Keratinocyte (primary cell): ENCODE measurements around the gene ARHGAP40. TPM values are rescaled to one million over a fixed set of nuclear protein-coding genes. Genes with fewer than 3 reads are reported as not detected.

Experiments
- DNase-seq: peaks from one replicate; pipeline ENCODE4 v3.0.0-alpha.2; 2011; ENCODE audit warnings: low read depth, missing footprints, low spot score
- FAIRE-seq: peaks from 2 replicates; lab custom pipeline; 2011; peaks lifted over from hg19 to GRCh38; lab: Jason Lieb, UNC
- H2AFZ ChIP-seq: 2 replicates; pipeline ENCODE4 v1.6.0; 2012; ENCODE audit warnings: low read length, control low read depth, inconsistent platforms; ENCODE audit not compliant: control insufficient read depth
- H3K27ac ChIP-seq: 2 replicates; pipeline ENCODE4 v1.5.1; 2011; ENCODE audit warnings: low read length; ENCODE audit not compliant: control insufficient read depth, insufficient read depth
- H3K27me3 ChIP-seq: 3 replicates; pipeline ENCODE4 v1.6.0; 2011; ENCODE audit warnings: low read length; ENCODE audit not compliant: control insufficient read depth, insufficient read depth; ENCODE audit errors: extremely low read depth
- H3K36me3 ChIP-seq, 2 experiments: 2 replicates in 1 of 2; 3 replicates in 1 of 2; pipeline ENCODE4 v1.5.1; 2011; ENCODE audit warnings: low read length in 2 of 2, mild to moderate bottlenecking in 1 of 2; ENCODE audit not compliant: control insufficient read depth in 2 of 2, insufficient read depth in 2 of 2; ENCODE audit errors: extremely low read depth in 1 of 2
- H3K4me1 ChIP-seq: 3 replicates; pipeline ENCODE4 v1.5.1; 2011; ENCODE audit warnings: low read length; ENCODE audit not compliant: control insufficient read depth, insufficient read depth; ENCODE audit errors: extremely low read depth
- H3K4me2 ChIP-seq: 3 replicates; pipeline ENCODE4 v1.6.0; 2011; ENCODE audit warnings: low read depth, low read length; ENCODE audit not compliant: control insufficient read depth, insufficient read depth; ENCODE audit errors: extremely low read depth
- H3K4me3 ChIP-seq, 3 experiments: fragments of 200-600 bp in 1 of 3; sonication (generic) in 1 of 3; 2 replicates in 2 of 3; 3 replicates in 1 of 3; pipeline ENCODE4 v1.5.1; 2011 to 2016; ENCODE audit warnings: low read length in 3 of 3, mild to moderate bottlenecking in 3 of 3, control low read depth in 2 of 3, inconsistent platforms in 1 of 3, low read depth in 1 of 3, mixed read lengths in 1 of 3, mixed run types in 1 of 3, moderate library complexity in 1 of 3; ENCODE audit not compliant: control insufficient read depth in 2 of 3, insufficient read depth in 2 of 3; ENCODE audit errors: extremely low read depth in 1 of 3
- H3K79me2 ChIP-seq: 2 replicates; pipeline ENCODE4 v1.6.0; 2012; ENCODE audit warnings: low read length; ENCODE audit not compliant: control insufficient read depth, insufficient read depth
- H3K9ac ChIP-seq: 3 replicates; pipeline ENCODE4 v1.6.0; 2011; ENCODE audit warnings: low read length; ENCODE audit not compliant: control insufficient read depth, insufficient read depth; ENCODE audit errors: extremely low read depth
- H3K9me1 ChIP-seq: 3 replicates; pipeline ENCODE4 v1.6.0; 2011; ENCODE audit warnings: low read length; ENCODE audit not compliant: control insufficient read depth, insufficient read depth; ENCODE audit errors: extremely low read depth
- H3K9me3 ChIP-seq: 2 replicates; pipeline ENCODE4 v1.5.1; 2012; ENCODE audit warnings: low read depth, low read length; ENCODE audit not compliant: control insufficient read depth
- H4K20me1 ChIP-seq: 3 replicates; pipeline ENCODE4 v1.6.0; 2011; ENCODE audit warnings: low read length; ENCODE audit not compliant: control insufficient read depth, insufficient read depth; ENCODE audit errors: extremely low read depth
- EZH2 ChIP-seq: IDR thresholded peaks from one replicate; pipeline ENCODE4 v1.6.1; 2012; ENCODE audit warnings: inconsistent platforms, mild to moderate bottlenecking, low read length, moderate library complexity
- dilution Hi-C: fragments of 300-500 bp; cut with MboI; formaldehyde crosslinking; loops from one replicate; pipeline ENCODE4 v1.7.0; 2020; ENCODE audit warnings: low sequenced_read_pairs; ENCODE audit not compliant: extremely low pct_ligation_motif_present
- polyA plus RNA-seq, 5 experiments: library from polyadenylated mRNA; depleted of rRNA in 3 of 5; stranded (reverse) in 3 of 5; stranded (forward) in 1 of 5; unstranded in 1 of 5; fragments of >200 nt; gene quantifications; 1 replicate in 1 of 5; 2 replicates in 3 of 5; 3 replicates in 1 of 5; pipeline versions ENCODE4 v1.2.1 to v1.2.3, GENCODE V29; 2011 to 2012; ENCODE audit warnings: missing spikeins in 2 of 5, low read depth in 1 of 5, low replicate concordance in 1 of 5
- TF ChIP-seq, protein P1 (sequence below), 3 experiments: IDR thresholded peaks in 1 of 3; conservative IDR thresholded peaks in 1 of 3; optimal IDR thresholded peaks in 1 of 3; 2 replicates in 2 of 3; 3 replicates in 1 of 3; pipeline versions ENCODE3 to v1.5.1; 2011; ENCODE audit warnings: low read length in 3 of 3, mild to moderate bottlenecking in 3 of 3, moderate library complexity in 2 of 3, control low read depth in 1 of 3, inconsistent platforms in 1 of 3; ENCODE audit not compliant: insufficient read depth in 2 of 3; ENCODE audit errors: extremely low read depth in 1 of 3

Gene ARHGAP40
- polyA plus RNA-seq, 1 donor (not counting 4 experiments of a cell fraction or from before 2014, with no cell fraction given): 1.0 TPM

GRCh38 chr20:38674765-38675133 lies 73.1 kb downstream of the ARHGAP40 start:
- dilution Hi-C loops: no loop called here
- no peak overlapping the region for H3K4me3 ChIP-seq
- no peaks in the 10 kb centered on the region for H4K20me1 ChIP-seq
- H3K9me1 ChIP-seq: no peaks in the 10 kb centered on the region
- no peaks in the 10 kb centered on the region for H3K79me2 ChIP-seq
- DNase-seq: no peak
- no peak for TF ChIP-seq EZH2
- TF ChIP-seq, protein P1, sequence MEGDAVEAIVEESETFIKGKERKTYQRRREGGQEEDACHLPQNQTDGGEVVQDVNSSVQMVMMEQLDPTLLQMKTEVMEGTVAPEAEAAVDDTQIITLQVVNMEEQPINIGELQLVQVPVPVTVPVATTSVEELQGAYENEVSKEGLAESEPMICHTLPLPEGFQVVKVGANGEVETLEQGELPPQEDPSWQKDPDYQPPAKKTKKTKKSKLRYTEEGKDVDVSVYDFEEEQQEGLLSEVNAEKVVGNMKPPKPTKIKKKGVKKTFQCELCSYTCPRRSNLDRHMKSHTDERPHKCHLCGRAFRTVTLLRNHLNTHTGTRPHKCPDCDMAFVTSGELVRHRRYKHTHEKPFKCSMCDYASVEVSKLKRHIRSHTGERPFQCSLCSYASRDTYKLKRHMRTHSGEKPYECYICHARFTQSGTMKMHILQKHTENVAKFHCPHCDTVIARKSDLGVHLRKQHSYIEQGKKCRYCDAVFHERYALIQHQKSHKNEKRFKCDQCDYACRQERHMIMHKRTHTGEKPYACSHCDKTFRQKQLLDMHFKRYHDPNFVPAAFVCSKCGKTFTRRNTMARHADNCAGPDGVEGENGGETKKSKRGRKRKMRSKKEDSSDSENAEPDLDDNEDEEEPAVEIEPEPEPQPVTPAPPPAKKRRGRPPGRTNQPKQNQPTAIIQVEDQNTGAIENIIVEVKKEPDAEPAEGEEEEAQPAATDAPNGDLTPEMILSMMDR (optimal IDR thresholded peaks at IDR 0.05 in 1 of 3, IDR thresholded peaks at IDR 0.05 in 1 of 3, conservative IDR thresholded peaks at IDR 0.05 in 1 of 3; ENCODE audit: extremely low read depth in 1 of 3, insufficient read depth in 2 of 3, low read length in 3 of 3): no peak
- no peak overlapping the region for H2AFZ ChIP-seq
- no peak for FAIRE-seq
- no peak overlapping the region for H3K27ac ChIP-seq
- no peak overlapping the region for H3K4me2 ChIP-seq
- H3K4me1 ChIP-seq: peaks cover 9% of the 10 kb centered on the region
- no peaks in the 10 kb centered on the region for H3K36me3 ChIP-seq
- peaks cover 27% of the 10 kb centered on the region for H3K27me3 ChIP-seq
- H3K9ac ChIP-seq: no peak overlapping the region
- H3K9me3 ChIP-seq: no peaks in the 10 kb centered on the region

DNA sequence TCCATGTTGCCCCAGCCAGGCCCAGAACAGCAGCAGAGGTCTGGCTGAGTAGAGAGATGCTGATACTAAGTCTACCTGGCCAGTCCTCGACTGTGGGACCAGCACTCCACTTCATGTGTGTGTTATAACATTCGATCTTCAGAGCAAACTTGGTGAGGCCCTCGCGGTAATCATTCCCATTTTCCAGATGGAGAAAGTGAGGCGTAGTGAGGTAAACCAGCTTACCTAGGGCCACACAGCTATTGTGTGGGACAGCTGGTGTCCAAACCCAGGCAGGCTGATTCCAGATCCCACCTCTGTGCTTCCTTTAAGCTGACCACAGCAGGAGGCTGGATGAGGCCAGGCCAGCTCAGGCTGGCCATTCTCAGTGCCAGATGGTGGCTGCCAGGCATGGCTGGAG lies 75.0 kb downstream of the ARHGAP40 start:
- H4K20me1 ChIP-seq: no peaks in the 10 kb centered on the region
- no peaks in the 10 kb centered on the region for H3K79me2 ChIP-seq
- dilution Hi-C loops: no loop called here
- no peak overlapping the region for H2AFZ ChIP-seq
- FAIRE-seq: no peak
- no peak overlapping the region for H3K27ac ChIP-seq
- peaks cover 27% of the 10 kb centered on the region for H3K27me3 ChIP-seq
- H3K4me3 ChIP-seq: no peak overlapping the region
- no peak overlapping the region for H3K9ac ChIP-seq
- TF ChIP-seq, protein P1 (optimal IDR thresholded peaks at IDR 0.05 in 1 of 3, IDR thresholded peaks at IDR 0.05 in 1 of 3, conservative IDR thresholded peaks at IDR 0.05 in 1 of 3; ENCODE audit: extremely low read depth in 1 of 3, insufficient read depth in 2 of 3, low read length in 3 of 3): no peak
- no peak for TF ChIP-seq EZH2
- peaks cover 9% of the 10 kb centered on the region for H3K4me1 ChIP-seq
- no peak for DNase-seq
- H3K9me3 ChIP-seq: no peaks in the 10 kb centered on the region
- H3K36me3 ChIP-seq: no peaks in the 10 kb centered on the region
- no peak overlapping the region for H3K4me2 ChIP-seq
- H3K9me1 ChIP-seq: no peaks in the 10 kb centered on the region
